GM20000 (cell line): ENCODE measurements around the gene TCTN2.

Source experiments
- DNase-seq: peaks from one replicate; pipeline ENCODE4 v3.0.0; 2012; ENCODE audit warnings: low spot score
- CTCF ChIP-seq: IDR thresholded peaks from 2 replicates; pipeline ENCODE4 v1.5.1; 2012; ENCODE audit warnings: mild to moderate bottlenecking, control low read depth; ENCODE audit errors: extremely low read depth, missing control alignments

Gene TCTN2

DNA sequence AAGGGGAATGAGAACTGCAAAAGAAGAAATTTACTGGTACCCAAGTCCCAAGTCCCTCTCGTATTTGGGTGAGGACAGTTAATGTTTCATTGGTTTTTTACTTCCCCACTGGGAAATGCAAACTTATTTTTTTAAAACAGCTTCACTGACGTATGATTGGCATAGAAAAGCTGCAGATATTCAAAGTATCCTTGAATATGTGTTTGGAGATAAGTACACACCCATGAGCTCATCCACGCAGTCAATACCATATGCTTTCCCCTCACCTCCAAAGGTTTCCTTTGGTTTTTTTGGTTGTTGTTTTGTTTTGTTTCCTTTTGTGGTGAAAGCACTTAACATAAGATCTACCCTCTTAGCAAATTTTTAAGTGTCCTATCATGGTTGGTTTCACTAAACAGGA, 13.1 kb downstream of the TCTN2 start:
- TF ChIP-seq CTCF = no peak
- no peak for DNase-seq

GRCh38 chr12:123686636-123687190, 15.8 kb downstream of the TCTN2 start:
- TF ChIP-seq CTCF = no peak
- DNase-seq = no peak

DNA sequence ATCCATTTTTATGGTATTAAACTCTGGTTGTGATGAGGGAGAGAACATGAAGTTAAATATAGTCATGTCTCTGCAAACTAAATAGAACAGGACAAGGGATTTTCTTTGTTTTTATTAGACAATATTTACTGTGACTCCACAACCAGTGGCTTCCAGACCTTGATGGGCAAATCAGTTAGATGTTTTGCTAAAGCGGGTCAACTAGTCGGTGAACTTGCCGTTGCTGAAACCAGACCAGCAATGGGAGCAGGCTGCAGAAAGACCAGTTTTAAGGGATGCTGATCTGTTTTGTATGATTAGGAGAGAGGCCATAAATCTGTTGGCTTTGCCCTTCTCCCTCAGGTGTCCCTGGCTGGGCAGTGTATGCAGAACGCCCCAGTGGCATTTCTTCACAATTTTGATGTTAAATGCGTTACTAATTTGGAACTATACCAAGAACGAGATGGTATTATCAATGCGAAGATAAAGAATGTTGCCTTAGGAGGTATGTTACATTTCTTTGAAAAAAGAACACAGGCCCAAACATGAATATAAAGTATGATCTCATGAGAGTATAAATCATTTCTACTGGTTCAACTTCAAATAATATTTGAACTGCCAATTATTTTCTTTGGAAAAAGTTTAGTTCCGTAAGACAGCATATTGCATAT, 19.4 kb downstream of the TCTN2 start:
- no peak for DNase-seq
- no peak for TF ChIP-seq CTCF

DNA sequence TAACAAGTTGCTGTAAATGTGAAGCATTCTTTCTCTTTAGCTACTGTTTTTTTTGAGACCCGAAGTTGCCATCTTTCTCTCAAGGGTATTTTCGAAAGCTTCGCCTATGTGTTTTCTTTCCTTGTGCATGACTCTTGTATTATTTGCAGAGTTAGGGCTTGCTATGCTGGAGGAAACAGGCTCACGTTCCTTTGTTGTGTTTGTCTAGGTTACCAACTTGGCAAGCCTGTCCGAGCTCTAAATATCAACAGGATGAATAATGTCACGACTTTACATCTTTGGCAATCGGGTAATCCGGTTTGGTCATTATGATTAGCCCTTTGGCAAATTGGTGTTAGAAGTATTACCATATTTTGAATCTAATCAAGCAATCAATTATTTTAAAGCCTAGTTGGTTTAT, 25.3 kb downstream of the TCTN2 start:
- no peak for DNase-seq
- no peak for TF ChIP-seq CTCF

DNA sequence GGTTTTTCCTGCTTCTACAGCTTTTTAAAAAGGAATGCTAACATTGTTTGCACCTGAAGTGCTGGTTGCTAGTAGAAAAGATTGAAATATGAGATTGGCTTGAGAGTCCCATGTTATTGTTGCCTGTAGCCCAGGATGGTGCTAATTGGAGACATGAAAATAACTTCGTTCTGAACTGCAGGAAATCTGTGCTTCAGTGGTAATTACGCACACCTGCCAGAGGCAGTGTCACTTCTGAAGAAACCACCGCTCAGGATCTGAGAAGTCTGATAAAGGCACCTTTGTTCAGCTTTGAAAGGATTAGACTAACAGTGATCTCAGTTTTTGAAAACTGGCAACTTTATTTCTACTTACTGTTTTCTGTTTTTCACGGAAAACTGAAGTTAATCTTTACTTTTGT, 25.7 kb downstream of the TCTN2 start:
- no peak for DNase-seq
- no peak for TF ChIP-seq CTCF

GRCh38 chr12:123705935-123706334, 35.0 kb downstream of the TCTN2 start:
- no peak for DNase-seq
- TF ChIP-seq CTCF = no peak

- no peak for DNase-seq
- no peak for TF ChIP-seq CTCF
Observed at GRCh38 chr12:123707466-123707865, 36.6 kb downstream of the TCTN2 start.
